Measurements from ENCODE around the gene HIGD2A. TPM values are rescaled to one million over a fixed set of nuclear protein-coding genes. Genes with fewer than 3 reads are reported as not detected.

Gene HIGD2A
- total RNA-seq, 1 donor from 2014 or later = 266 TPM

DNA sequence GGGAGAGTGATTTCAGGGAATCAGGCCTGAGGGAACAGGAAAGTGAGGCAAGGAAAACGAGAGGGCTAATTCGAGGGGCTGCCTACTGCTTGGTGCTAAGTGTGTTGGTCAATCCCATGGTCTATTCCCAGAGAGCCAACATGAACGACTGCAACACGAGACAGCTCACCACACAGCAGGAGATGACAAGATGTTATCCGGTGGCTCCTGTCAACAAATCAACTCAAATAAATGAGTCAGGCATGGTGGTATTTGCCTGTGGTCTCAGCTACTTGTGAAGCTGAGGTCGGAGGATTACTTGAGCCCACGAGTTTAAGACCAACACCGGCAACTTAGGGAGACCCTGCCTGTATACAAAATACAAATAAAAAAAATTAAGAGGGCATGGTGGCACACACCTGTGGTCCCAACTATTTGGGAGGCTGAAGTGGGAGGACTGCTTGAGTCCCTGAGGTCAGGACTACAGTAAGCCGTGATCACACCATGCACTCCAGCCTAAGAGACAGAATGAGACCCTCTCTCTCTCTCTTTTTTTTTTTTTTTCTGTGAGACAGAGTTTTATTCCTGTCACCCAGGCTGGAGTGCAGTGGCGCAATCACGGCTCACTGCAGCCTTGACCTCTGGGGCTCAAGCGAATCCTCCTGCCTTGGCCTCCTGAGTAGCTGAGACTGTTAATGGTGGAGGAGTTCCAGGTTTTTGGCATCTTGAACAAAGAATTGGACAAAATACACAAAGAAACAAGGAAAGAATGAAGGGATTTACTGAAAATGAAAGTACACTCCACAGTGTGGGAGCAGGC, 50.6 kb downstream of the HIGD2A start:
- intact Hi-C loops (cut with DNase I) = no loop called here
- no peak for DNase-seq (ENCODE audit: low spot score)

Small RNA genes lying within 50 kb of the gene (microRNA-seq; reads per million reads assigned to microRNA genes)
- 15.6 reads per million, percentile 32 among the genes with 10 or more reads in this experiment for gene MIR1271

Other genes starting within 250 kb of the HIGD2A start
- 6.7 TPM for gene SIMC1, start 150.3 kb upstream of the HIGD2A start, total RNA-seq
- gene KIAA1191, start 27.0 kb upstream of the HIGD2A start, total RNA-seq = 104 TPM
- 11.4 TPM for gene ARL10, start 23.3 kb upstream of the HIGD2A start, total RNA-seq
- gene NOP16, start 153 bp upstream of the HIGD2A start, total RNA-seq = 22.5 TPM
- gene CLTB, start 27.8 kb downstream of the HIGD2A start, total RNA-seq = 252 TPM
- gene FAF2, start 59.6 kb downstream of the HIGD2A start, total RNA-seq = 15.9 TPM
- 25.4 TPM for gene RNF44, start 148.7 kb downstream of the HIGD2A start, total RNA-seq
- gene CDHR2, start 160.6 kb downstream of the HIGD2A start, total RNA-seq = 0.51 TPM
- 0.48 TPM for gene GPRIN1, start 221.4 kb downstream of the HIGD2A start, total RNA-seq
- gene SNCB, start 241.8 kb downstream of the HIGD2A start, total RNA-seq = 0.43 TPM
- not detected for gene EIF4E1B, start 241.9 kb downstream of the HIGD2A start, total RNA-seq

Measured in cardiac septum (tissue), 1 donor.